Measurements from ENCODE around the gene RCC2. TPM values are rescaled to one million over a fixed set of nuclear protein-coding genes. Genes with fewer than 3 reads are reported as not detected.

RCC2 gene
- total RNA-seq, 1 donor from 2014 or later: 180 TPM

DNA sequence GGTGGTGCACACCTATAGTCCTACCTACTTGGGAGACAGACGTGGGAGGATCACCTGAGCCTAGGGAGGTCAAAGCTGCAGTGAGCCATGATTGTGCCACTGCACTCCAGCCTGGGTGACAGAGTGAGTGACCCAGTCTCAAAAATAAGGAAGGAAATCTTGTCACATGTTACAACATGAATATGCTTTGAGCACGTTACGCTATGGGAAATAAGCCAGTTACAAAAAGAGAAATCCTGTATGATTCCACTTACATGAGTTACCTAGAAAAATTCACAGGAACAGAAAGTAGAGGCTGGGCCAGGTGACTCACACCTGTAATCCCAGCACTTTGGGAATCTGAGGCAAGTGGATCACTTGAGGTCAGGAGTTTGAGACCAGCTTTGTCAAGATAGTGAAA is 74.2 kb downstream of the RCC2 start:
- Mint-ChIP-seq H3K36me3 (ENCODE audit: low read depth, unreplicated experiment) (no peaks in the 10 kb centered on the region), H3K27me3 (ENCODE audit: unreplicated experiment) (peaks cover 3% of the 10 kb centered on the region), H3K27ac (ENCODE audit: unreplicated experiment) (no peak overlapping the region), H3K4me1 (ENCODE audit: unreplicated experiment) (no peaks in the 10 kb centered on the region), H3K9me3 (ENCODE audit: unreplicated experiment) (no peaks in the 10 kb centered on the region), H3K4me3 (ENCODE audit: unreplicated experiment) (no peak overlapping the region)
- no peak for DNase-seq (ENCODE audit: low spot score)
- TF ChIP-seq, protein P1, sequence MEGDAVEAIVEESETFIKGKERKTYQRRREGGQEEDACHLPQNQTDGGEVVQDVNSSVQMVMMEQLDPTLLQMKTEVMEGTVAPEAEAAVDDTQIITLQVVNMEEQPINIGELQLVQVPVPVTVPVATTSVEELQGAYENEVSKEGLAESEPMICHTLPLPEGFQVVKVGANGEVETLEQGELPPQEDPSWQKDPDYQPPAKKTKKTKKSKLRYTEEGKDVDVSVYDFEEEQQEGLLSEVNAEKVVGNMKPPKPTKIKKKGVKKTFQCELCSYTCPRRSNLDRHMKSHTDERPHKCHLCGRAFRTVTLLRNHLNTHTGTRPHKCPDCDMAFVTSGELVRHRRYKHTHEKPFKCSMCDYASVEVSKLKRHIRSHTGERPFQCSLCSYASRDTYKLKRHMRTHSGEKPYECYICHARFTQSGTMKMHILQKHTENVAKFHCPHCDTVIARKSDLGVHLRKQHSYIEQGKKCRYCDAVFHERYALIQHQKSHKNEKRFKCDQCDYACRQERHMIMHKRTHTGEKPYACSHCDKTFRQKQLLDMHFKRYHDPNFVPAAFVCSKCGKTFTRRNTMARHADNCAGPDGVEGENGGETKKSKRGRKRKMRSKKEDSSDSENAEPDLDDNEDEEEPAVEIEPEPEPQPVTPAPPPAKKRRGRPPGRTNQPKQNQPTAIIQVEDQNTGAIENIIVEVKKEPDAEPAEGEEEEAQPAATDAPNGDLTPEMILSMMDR (IDR thresholded peaks at IDR 0.05; ENCODE audit: unreplicated experiment): no peak

DNA sequence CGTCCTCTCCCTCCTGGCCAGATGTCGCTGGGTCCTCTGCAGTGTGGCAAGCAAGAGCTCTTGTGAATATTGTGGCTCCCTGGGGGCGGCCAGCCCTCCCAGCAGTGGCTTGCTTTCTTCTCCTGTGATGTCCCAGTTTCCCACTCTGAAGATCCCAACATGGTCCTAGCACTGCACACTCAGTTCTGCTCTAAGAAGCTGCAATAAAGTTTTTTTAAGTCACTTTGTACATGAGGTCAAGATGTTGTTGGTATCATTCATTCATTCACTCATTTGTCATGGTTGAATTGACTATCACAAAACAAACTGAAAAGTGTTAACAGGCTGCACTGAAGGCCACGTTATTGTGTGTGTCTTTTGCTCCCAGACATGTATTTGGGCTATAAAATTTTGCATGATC is 75.7 kb downstream of the RCC2 start:
- TF ChIP-seq, protein P1 (IDR thresholded peaks at IDR 0.05; ENCODE audit: unreplicated experiment): no peak
- Mint-ChIP-seq H3K9me3 (ENCODE audit: unreplicated experiment) (no peaks in the 10 kb centered on the region), H3K27ac (ENCODE audit: unreplicated experiment) (no peak overlapping the region), H3K4me1 (ENCODE audit: unreplicated experiment) (no peaks in the 10 kb centered on the region), H3K36me3 (ENCODE audit: low read depth, unreplicated experiment) (no peaks in the 10 kb centered on the region), H3K4me3 (ENCODE audit: unreplicated experiment) (no peak overlapping the region), H3K27me3 (ENCODE audit: unreplicated experiment) (peaks cover 4% of the 10 kb centered on the region)
- DNase-seq (ENCODE audit: low spot score): no peak

DNA sequence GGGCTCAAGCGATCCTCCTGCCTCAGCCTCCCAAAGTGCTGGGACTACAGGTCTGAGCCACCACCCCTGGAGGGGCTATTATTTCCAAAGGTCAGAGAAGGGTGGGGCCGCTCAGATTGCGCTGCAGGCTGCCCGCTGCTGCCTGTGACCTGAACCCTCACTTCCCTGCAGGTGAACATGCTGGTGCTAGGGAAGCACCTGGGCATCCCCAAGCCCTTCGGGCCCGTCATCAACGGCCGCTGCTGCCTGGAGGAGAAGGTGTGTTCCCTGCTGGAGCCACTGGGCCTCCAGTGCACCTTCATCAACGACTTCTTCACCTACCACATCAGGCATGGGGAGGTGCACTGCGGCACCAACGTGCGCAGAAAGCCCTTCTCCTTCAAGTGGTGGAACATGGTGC is 76.1 kb downstream of the RCC2 start:
- TF ChIP-seq, protein P1 (IDR thresholded peaks at IDR 0.05; ENCODE audit: unreplicated experiment): no peak
- H3K4me1 Mint-ChIP-seq (ENCODE audit: unreplicated experiment): no peaks in the 10 kb centered on the region
- no peaks in the 10 kb centered on the region for H3K36me3 Mint-ChIP-seq (ENCODE audit: low read depth, unreplicated experiment)
- H3K27me3 Mint-ChIP-seq (ENCODE audit: unreplicated experiment): peaks cover 5% of the 10 kb centered on the region
- no peaks in the 10 kb centered on the region for H3K9me3 Mint-ChIP-seq (ENCODE audit: unreplicated experiment)
- no peak overlapping the region for H3K27ac Mint-ChIP-seq (ENCODE audit: unreplicated experiment)
- DNase-seq (ENCODE audit: low spot score): no peak
- H3K4me3 Mint-ChIP-seq (ENCODE audit: unreplicated experiment): no peak overlapping the region

- no peak overlapping the region for H3K27ac Mint-ChIP-seq (ENCODE audit: unreplicated experiment)
- no peaks in the 10 kb centered on the region for H3K9me3 Mint-ChIP-seq (ENCODE audit: unreplicated experiment)
- no peak overlapping the region for H3K4me3 Mint-ChIP-seq (ENCODE audit: unreplicated experiment)
- no peak for DNase-seq (ENCODE audit: low spot score)
- H3K4me1 Mint-ChIP-seq (ENCODE audit: unreplicated experiment): no peaks in the 10 kb centered on the region
- TF ChIP-seq, protein P1 (IDR thresholded peaks at IDR 0.05; ENCODE audit: unreplicated experiment): no peak
- no peaks in the 10 kb centered on the region for H3K36me3 Mint-ChIP-seq (ENCODE audit: low read depth, unreplicated experiment)
- peaks cover 5% of the 10 kb centered on the region for H3K27me3 Mint-ChIP-seq (ENCODE audit: unreplicated experiment)
Observed at GRCh38 chr1:17361687-17362086, 77.8 kb downstream of the RCC2 start.

GRCh38 chr1:17360272-17360956 is 79.1 kb downstream of the RCC2 start:
- H3K27ac Mint-ChIP-seq (ENCODE audit: unreplicated experiment): no peak overlapping the region
- H3K27me3 Mint-ChIP-seq (ENCODE audit: unreplicated experiment): peaks cover 5% of the 10 kb centered on the region
- H3K9me3 Mint-ChIP-seq (ENCODE audit: unreplicated experiment): no peaks in the 10 kb centered on the region
- TF ChIP-seq, protein P1 (IDR thresholded peaks at IDR 0.05; ENCODE audit: unreplicated experiment): no peak
- H3K36me3 Mint-ChIP-seq (ENCODE audit: low read depth, unreplicated experiment): no peaks in the 10 kb centered on the region
- no peak for DNase-seq (ENCODE audit: low spot score)
- H3K4me3 Mint-ChIP-seq (ENCODE audit: unreplicated experiment): no peak overlapping the region
- no peaks in the 10 kb centered on the region for H3K4me1 Mint-ChIP-seq (ENCODE audit: unreplicated experiment)

Measured in endothelial cell (in vitro differentiated cells).